ENCODE data around the gene SPIRE2.

DNA sequence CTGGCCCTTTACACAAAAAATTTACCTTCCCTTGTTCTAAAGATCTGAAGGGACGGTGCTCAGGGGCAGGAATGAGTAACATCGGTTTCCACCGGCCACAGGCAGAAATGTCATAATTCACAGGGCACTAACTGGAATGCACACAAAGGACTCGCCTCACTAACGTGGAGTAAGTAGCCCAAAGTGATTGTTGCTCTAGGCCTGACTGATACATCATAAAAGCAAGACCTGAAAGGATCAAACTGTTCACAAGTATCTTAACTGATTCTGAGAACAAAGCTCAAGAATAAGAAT lies 36.2 kb downstream of the SPIRE2 start:
- TF ChIP-seq SMC3 (IDR thresholded peaks at IDR 0.05; ENCODE audit: low read depth, low read length) (no peak), RFX5 (IDR thresholded peaks at IDR 0.05; ENCODE audit: low read depth, low read length) (no peak), MXI1 (IDR thresholded peaks at IDR 0.05; ENCODE audit: borderline replicate concordance, low read depth, low read length) (no peak), POLR2A (IDR thresholded peaks at IDR 0.05; ENCODE audit: low read depth, low read length) (no peak), RAD21 (IDR thresholded peaks at IDR 0.05; ENCODE audit: low read length) (no peak), CEBPB (IDR thresholded peaks at IDR 0.05; ENCODE audit: low read depth, low read length) (no peak), MAZ (IDR thresholded peaks at IDR 0.05; ENCODE audit: borderline replicate concordance, low read depth, low read length) (no peak), MAFK (IDR thresholded peaks at IDR 0.05; ENCODE audit: low read depth, low read length) (no peak), BHLHE40 (IDR thresholded peaks at IDR 0.05; ENCODE audit: low read depth, low read length) (no peak), RCOR1 (IDR thresholded peaks at IDR 0.05; ENCODE audit: insufficient replicate concordance, low read length) (no peak)
- TF ChIP-seq, protein P1, sequence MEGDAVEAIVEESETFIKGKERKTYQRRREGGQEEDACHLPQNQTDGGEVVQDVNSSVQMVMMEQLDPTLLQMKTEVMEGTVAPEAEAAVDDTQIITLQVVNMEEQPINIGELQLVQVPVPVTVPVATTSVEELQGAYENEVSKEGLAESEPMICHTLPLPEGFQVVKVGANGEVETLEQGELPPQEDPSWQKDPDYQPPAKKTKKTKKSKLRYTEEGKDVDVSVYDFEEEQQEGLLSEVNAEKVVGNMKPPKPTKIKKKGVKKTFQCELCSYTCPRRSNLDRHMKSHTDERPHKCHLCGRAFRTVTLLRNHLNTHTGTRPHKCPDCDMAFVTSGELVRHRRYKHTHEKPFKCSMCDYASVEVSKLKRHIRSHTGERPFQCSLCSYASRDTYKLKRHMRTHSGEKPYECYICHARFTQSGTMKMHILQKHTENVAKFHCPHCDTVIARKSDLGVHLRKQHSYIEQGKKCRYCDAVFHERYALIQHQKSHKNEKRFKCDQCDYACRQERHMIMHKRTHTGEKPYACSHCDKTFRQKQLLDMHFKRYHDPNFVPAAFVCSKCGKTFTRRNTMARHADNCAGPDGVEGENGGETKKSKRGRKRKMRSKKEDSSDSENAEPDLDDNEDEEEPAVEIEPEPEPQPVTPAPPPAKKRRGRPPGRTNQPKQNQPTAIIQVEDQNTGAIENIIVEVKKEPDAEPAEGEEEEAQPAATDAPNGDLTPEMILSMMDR (conservative IDR thresholded peaks at IDR 0.05; ENCODE audit: low read depth, low read length) = no peak
- TF ChIP-seq, protein P2, sequence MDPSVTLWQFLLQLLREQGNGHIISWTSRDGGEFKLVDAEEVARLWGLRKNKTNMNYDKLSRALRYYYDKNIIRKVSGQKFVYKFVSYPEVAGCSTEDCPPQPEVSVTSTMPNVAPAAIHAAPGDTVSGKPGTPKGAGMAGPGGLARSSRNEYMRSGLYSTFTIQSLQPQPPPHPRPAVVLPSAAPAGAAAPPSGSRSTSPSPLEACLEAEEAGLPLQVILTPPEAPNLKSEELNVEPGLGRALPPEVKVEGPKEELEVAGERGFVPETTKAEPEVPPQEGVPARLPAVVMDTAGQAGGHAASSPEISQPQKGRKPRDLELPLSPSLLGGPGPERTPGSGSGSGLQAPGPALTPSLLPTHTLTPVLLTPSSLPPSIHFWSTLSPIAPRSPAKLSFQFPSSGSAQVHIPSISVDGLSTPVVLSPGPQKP (IDR thresholded peaks at IDR 0.05; ENCODE audit: borderline replicate concordance, low read depth, low read length) = no peak

Measured in IMR-90 (cell line).